ENCODE data around the gene PLEKHG2. TPM values are rescaled to one million over a fixed set of nuclear protein-coding genes. Genes with fewer than 3 reads are reported as not detected.

The PLEKHG2 gene
- total RNA-seq, 3 donors from 2014 or later = 8.0 to 11.8 (median 10.2) TPM

DNA sequence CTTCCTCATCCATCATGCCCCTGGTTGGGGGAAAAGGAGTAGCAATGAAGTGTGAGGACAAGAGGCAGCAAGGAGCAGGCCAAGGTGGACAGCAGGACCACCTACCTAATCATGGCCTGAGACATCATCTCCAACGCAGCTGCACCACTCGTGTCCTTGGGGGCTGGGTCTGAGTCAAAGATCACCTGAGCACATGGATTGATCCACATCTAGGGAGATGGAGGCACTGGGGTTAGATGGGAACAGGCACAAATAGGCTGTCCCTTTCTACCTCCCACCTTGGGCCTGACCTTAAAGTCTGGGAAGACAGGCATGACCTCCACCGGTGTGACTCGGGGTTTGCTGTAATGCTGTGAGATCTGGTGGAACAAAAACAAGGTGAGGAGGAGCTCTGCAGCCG is 23.8 kb upstream of the PLEKHG2 start:
- no peak for DNase-seq (ENCODE audit: low spot score in 2 of 2)
- H3K4me1 ChIP-seq = peaks cover 8 to 15% of the 10 kb centered on the region in 2 donors
- H3K36me3 ChIP-seq = no peaks in the 10 kb centered on the region
- no peaks in the 10 kb centered on the region for H3K27me3 ChIP-seq
- H3K9me3 ChIP-seq = no peaks in the 10 kb centered on the region
- intact Hi-C loops (cut with DNase I; ENCODE audit: low total_unique reads) = no loop called here
- H3K27ac ChIP-seq = peak overlapping the region; percentile 11 to 100
- TF ChIP-seq CTCF (IDR thresholded peaks at IDR 0.05) (no peak), POLR2A (IDR thresholded peaks at IDR 0.05) (no peak), POLR2AphosphoS5 (IDR thresholded peaks at IDR 0.05) (no peak)
- no peak overlapping the region for H3K4me3 ChIP-seq

- no peak for DNase-seq (ENCODE audit: low spot score in 2 of 2)
- Histone ChIP-seq H3K9me3 (no peaks in the 10 kb centered on the region), H3K27me3 (no peaks in the 10 kb centered on the region), H3K4me3 (peak overlapping the region; percentile 64 to 95 (median 84)), H3K4me1 (peaks cover 8 to 15% of the 10 kb centered on the region in 2 donors), H3K27ac (peak overlapping the region; percentile 99 to 100), H3K36me3 (no peaks in the 10 kb centered on the region)
- no peak for TF ChIP-seq POLR2AphosphoS5 (IDR thresholded peaks at IDR 0.05)
- TF ChIP-seq CTCF (IDR thresholded peaks at IDR 0.05) = no peak
- TF ChIP-seq POLR2A (IDR thresholded peaks at IDR 0.05) = no peak
- intact Hi-C loops (cut with DNase I; ENCODE audit: low total_unique reads) = no loop called here
These were observed 22.6 kb upstream of the PLEKHG2 start for GRCh38 chr19:39389631-39390414.

GRCh38 chr19:39390451-39390750 is 22.1 kb upstream of the PLEKHG2 start:
- Histone ChIP-seq H3K27ac (peak overlapping the region; percentile 99 to 100), H3K9me3 (no peaks in the 10 kb centered on the region), H3K27me3 (no peaks in the 10 kb centered on the region), H3K4me3 (peak overlapping the region; percentile 64 to 95 (median 84)), H3K4me1 (peaks cover 8 to 15% of the 10 kb centered on the region in 2 donors), H3K36me3 (no peaks in the 10 kb centered on the region)
- intact Hi-C loops (cut with DNase I; ENCODE audit: low total_unique reads) = no loop called here
- DNase-seq (ENCODE audit: low spot score in 2 of 2) = peak; percentile 74 to 89
- TF ChIP-seq CTCF (IDR thresholded peaks at IDR 0.05) = no peak
- no peak for TF ChIP-seq POLR2A (IDR thresholded peaks at IDR 0.05)
- TF ChIP-seq POLR2AphosphoS5 (IDR thresholded peaks at IDR 0.05) = no peak

DNA sequence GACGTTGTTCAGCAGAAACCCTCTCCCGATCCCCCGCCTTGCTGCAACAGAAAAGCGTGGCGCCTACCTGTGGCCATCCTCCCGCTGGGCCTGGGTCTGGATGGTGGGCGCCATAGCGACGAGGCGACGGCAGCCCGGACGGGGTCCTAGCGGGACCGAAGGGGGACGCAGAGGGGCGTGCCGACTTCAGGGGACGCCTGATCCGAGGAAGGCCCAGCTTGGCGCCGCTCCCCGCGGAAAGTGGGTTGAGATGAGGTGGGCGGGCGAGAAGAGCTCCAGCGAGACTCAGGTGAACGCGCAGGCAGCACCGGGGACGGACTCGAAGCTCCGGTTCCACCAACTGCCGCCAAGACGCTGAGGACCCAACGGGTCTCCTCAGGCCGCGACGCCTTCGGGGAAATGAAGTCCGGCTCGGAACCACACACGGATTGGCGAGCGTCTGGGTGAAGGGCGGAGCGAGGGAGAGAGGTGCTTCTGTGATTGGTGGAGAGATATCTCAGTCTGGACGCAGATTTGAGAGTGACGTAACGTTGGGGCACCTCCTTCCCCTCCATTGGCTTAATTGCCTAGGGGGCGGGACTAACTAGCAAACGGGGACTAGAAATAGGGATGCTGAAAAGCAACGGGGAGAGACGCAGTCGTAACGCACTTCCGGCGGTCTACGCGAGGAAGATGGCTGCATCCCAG is 21.6 kb upstream of the PLEKHG2 start, which contains the start of the genes MED29 and PAF1:
TSS of gene MED29 (plus strand) at position 628 of the 687 bp plus-strand sequence. CDS start at position 673, 45 bp downstream.
TSS of gene PAF1 (minus strand) at position 356 of the 687 bp plus-strand sequence. CDS start at position 114, 242 bp downstream.
- no peaks in the 10 kb centered on the region for H3K9me3 ChIP-seq
- intact Hi-C loops (cut with DNase I; ENCODE audit: low total_unique reads) = no loop called here
- H3K27me3 ChIP-seq = no peaks in the 10 kb centered on the region
- H3K36me3 ChIP-seq = no peaks in the 10 kb centered on the region
- DNase-seq (ENCODE audit: low spot score in 2 of 2) = peak; percentile 97 to 99
- H3K4me1 ChIP-seq = peaks cover 8 to 15% of the 10 kb centered on the region in 2 donors
- H3K27ac ChIP-seq = peak within 1 kb of the TSS; percentile 99 to 100
- TF ChIP-seq POLR2AphosphoS5 (IDR thresholded peaks at IDR 0.05) (peak; percentile 94 to 98 (median 96)), CTCF (IDR thresholded peaks at IDR 0.05) (peak; percentile 12 to 29 (median 18)), POLR2A (IDR thresholded peaks at IDR 0.05) (peak; percentile 59)
- H3K4me3 ChIP-seq = peak within 1 kb of the TSS; percentile 64 to 95 (median 84)
